HuH-7 (cell line): ENCODE results near the gene COMMD10.

ENCODE experiments used
- DNase-seq: peaks from one replicate; pipeline ENCODE4 v3.0.0; 2011; ENCODE audit warnings: low spot score

Gene COMMD10

DNA sequence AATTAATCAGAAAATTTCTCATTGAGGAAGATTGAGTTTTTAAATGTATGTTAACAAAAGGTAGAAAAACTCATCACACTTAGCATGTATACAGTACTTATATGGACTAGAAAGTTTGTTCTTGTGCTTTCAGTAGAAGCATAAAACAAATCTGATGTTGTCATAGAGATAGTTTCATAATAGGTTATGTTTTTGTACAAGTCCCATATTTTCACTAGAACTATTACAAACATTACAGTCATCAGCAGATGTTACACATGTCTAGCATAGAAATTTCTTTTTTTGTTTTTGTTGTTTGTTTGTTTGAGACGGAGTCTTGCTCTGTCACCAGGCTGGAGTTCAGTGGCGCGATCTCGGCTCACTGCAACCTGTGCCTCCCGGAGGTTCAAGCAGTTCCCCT is 131.4 kb downstream of the COMMD10 start:
- DNase-seq = no peak

DNA sequence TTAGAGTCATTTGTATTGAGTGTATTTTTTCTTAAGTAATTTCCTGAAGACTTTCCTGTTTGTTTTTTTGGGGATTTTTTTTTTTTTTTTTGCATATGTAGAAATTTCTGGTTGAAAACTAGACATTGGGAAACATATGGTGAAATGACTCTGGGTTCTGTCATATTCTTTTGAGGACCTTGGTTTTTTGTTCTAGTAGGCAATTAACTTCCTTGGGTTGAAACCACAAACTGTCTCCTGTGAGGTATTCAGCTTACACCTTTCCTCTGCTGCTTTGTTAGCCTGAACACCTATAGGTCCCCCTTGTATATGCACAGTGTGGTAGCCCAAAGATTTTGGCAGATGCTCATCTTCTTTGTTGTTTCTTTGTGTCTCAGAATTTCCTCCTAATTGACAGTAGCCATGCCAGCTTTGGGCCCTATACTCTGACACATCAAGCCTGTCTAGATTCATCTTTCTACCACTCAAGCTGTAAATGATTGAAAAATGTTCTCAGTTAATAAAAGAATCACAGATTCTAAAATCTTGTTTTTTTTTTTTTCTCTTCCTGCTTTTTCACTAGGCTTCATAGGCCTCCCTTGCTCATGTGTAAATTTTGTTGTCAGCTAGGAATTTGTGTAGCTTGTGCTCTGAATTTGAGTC is 140.6 kb downstream of the COMMD10 start:
- DNase-seq = no peak

DNA sequence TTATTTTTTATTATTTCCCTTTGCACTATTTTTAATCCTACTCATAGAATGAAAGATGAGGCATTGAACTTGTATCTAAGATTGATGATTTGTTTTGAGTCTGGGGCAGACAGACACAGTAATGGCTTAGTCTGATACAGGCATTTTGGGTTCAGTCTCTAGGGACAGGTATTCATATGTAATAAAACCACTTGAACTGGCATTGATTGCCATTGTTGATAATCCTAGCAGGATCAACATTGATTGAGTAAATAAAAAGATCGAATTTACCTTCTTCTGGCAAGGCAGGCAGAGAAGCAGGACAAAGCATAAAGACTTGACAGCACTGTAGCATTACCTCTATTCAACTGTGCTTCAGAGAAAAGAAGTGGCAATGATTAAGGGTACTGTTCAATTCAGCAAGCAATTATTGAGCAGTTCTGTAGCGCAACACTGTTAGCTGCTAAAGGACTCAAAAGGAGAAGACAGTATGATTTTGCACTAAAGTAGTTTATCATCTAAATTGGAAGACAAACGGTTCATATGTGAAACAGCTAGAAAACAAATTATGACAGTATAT is 144.4 kb downstream of the COMMD10 start:
- DNase-seq = no peak

DNA sequence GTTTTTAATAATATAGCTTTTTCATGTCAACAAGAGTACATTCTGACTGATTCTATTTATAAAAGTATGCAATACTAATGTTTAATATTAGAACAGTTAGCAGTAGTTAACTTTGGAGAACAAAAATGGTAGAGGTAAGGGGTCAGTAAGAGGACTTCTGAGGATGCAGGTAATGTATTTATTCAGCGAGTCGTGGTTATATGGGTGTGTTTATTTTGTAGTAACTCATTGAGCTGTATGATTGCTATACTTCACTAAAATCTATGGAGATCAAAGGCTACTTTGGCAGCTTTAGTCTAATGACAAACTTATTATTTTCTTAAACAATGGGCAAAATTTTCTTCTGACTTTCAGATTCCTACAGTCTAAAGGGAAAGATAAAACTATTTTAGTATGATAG is 146.5 kb downstream of the COMMD10 start:
- DNase-seq = no peak

DNA sequence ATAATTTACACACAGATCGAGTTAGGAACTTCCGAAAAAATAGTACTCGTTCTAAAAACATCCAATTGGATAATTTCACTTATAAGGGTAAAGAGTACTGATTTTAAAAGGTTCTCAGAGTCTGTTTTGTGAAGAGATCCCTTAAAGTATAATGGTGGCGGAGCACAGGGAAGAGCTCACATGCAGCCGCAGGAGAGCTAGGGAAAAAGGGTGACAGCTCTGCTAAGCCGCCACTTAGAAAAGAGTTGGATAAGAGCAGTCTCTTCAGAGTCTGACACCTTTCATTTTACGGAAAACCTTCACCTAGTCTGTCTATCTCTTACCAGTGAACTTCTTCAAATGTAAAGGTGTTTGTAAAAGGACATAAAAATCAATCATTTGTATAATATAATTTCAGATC is 149.9 kb downstream of the COMMD10 start:
- no peak for DNase-seq

DNA sequence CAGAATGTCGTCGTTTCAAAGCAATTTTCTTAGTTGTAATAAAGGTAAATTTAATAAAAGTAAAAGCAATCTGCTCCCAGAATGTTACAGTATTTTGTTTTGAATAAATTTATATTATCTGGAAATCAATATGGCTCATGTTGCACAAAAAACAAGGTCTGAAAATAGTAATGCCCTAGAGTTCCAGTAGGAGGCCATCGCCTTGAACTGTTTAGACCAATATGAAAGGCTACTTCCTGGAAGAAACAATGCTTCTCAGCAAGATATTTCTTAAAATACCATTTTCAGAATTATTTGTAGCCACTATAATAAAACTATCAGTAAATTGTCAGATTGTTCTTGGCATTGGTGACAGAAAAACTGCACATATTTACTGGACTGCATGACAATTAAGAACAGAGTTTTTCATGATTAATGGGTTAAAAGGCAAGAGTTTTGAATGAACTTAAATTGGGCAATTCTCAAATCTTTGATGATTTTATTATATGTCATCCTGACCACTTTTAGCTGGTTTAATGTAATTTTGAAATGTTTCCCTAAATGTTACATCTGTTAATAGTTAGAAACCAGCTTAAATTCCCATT is 153.2 kb downstream of the COMMD10 start:
- no peak for DNase-seq

DNA sequence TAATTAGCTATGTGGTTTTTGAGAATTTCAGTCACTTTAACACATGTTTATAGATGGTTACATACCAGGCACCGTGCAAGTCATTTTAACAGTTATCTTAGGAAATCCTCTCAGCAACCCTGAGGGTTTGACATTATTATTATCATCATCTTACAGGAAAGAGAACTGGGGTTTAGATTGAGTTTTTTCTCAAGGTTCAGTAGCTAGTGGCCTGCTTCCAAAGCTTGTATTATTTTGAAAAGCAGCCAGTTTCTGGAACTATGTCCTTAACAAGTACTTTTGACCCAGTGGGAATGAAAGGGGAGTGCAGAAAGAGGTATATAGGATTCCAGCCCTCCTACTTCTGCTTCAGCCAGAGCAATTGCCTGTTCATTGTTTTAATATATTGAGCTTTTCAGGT is 157.5 kb downstream of the COMMD10 start:
- no peak for DNase-seq

DNA sequence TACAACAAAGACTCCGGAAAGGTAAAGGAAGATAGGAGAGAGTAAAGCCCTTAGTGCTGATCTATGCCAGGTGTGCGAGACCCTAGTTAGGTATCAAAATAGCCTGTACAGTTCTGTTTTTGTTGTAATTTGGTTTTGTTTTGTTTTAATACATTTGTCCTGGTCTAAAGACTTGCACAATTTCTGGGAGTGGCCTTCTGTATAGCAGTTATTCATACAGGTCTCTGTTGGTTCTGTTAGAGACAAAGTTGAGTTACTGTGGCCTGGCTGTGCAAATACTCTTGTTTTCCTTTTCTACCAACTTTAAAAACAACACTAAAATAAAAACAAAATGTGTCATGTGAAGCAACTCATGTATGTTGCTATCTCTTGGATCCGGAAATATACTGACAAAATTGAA is 163.6 kb downstream of the COMMD10 start:
- DNase-seq = no peak

DNA sequence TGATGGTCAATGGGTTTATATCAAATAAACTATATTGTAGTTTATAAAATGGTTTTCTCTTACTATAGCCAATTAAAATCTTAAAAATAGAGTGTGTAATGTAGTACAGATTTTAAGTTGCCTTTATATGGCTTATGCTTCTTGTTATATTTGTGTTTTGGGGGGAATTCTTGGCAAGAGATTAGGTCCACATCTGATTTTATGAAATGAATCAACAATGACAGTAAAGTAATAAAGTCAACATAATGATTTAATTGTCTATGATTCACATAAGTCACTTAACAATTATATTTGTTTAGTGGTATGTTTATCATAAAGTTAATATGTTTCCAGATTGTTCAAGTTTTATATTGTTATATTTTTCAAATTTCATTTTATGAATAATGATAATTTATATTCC is 164.8 kb downstream of the COMMD10 start:
- DNase-seq = no peak

DNA sequence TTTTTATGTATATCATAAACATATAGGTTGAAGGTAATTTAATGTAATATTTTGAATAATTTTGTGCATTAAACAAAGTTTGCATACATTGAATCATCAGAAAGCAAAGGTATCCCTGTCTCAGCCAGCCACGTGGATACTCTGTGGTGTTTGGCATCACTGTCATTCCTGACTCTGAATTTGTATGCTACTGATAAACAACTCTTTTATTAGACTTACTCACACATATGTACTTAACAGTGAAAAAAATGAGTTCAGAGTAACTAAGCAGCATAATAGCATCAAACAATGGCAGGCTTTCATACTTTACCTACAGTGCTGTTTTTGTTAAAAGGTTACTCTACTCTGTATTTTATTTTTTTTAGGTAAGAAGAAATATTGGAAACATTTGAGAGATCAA is 171.9 kb downstream of the COMMD10 start:
- DNase-seq = no peak

DNA sequence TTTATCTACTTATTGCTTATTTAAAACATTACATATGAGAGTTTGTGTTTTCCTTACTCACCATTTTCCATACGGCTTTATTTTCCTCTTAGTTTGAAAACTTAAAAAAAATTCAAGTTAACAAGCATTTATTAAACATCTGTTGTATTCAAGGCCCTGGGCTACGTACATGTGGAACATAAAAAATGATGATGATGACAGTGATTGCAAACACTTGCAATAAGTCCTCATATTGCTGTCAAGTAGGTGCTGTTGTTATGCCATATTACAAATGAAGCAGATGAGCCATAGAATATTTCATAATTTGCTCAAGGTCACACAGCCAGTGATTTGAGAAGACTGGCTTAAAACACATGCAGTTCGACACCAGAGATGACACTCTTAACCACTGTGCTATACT is 180.6 kb downstream of the COMMD10 start:
- DNase-seq = no peak

DNA sequence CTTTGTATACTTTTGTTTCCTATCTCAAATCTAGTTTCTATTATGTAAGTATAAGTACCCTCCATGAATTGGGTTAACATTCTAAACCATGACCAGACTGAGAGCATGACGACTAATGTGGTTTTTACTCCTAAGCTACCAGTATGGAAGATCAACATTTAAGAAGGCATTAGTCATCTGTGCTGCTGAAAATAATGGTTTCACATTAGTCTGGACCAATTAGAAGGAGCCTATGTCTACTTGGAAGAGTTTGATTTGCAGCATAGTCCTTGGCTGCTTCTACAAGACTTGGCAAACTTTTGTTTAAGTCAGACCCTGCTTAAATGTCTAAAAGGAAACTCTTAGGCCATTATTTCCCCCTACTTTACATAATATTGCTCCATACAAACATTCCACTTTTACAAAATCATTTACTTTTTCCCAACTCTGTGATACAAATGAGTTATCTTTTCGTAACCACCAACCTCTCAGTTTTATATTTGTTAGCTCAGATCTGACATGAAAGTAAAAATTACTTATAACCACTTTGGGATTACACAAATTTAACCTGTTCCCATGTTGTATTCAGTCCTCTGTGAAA is 186.7 kb downstream of the COMMD10 start:
- DNase-seq = no peak

DNA sequence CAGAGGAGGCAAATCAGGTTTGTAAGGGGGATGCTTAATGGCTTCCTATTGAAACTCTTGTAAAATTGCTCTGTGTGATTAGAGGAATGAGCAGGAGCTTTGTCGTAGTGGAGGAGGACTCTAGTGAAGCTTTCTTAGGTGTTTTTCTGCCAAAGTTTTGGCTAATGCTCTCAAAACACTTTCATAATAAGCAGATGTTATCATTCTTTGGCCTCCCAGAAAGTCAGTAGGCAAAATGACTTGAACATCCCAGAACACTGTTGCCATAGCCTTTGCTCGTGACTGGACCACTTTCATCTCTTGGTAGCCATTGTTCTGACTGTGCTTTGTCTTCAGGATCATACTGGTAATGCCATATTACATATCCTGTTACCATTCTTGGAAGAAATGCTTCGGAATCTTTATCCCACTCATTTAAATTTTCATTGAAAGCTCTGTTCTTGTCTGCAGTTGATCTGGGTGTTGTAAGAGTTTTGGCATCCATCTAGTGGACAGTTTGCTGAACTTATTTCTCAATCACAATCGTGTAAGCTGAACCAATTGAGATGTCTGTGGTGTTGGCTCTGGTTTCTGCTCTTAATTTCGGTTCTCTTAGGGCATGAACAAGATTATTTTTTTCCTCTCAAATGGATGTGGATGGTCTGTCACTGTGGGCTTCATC is 187.6 kb downstream of the COMMD10 start:
- DNase-seq = no peak

DNA sequence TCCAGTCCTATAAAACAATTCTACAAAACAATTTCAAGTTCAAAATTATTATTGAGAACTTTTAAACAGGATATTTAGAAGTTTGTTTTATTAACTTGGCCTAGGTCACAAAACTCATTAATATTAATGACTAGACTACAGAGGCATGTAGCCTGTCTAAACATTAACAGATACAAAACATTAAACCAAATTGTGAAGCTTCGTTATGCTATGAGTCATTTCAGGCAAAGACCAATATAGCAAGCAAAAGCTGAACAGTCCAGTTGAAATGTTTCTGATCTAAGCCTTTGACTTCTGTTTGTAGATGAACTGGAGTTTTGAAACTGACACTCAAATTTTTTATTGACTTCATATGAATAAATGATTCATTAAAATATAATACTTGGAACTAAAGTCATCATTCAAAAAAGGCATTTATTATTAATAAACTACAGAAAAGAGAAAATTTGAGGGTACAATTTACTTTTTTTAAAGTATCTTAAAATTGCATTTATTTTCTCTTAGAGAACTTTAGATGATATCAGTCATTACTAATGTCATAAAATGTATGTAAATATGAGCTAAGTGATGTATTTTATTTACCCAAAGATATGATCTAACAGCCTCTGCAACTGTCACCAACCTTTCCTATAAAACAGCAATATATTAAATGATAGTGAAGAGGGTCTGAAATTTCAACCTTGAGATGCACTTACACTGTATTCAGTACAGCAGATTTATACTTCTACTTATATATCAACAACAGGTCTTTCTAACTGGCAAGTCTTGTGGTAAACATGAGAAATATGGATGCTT is 188.8 kb downstream of the COMMD10 start:
- DNase-seq = no peak

DNA sequence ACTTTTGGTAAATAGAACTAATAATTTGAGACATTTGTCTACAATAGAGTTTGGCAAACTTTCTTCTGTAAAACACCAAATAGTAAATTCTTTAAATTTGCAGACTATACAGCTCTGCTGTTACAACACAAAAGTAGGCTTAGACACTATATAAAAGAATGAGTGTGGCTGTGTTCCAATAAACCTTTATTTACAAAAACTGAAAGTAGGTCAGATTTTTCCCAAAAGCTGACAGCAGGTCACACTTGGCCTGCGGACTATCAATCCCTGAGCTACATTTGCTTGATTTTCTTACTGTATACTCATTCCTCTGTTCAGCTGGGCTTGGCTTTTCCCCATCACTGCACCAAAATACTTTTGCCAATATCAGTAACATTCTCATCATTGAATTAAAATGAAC is 189.4 kb downstream of the COMMD10 start:
- DNase-seq = no peak

DNA sequence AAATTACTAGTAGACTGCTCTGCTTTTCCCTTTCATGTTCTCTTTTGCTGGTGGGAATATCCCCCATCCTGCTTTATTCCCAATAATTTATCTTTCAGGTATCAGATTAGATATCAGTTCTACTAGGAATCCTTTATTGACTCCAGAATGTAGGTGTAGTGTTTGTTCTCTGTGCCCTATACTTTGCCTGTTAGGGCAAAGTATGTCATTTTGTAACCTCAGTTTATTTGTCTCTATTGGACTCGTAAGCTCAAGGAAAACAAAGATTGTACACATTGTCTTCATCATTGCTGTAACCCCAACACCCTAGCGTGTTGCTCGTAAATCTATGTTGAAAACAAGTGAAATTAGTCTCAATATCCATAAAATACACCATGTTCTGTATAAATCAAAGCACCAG is 190.5 kb downstream of the COMMD10 start:
- no peak for DNase-seq

DNA sequence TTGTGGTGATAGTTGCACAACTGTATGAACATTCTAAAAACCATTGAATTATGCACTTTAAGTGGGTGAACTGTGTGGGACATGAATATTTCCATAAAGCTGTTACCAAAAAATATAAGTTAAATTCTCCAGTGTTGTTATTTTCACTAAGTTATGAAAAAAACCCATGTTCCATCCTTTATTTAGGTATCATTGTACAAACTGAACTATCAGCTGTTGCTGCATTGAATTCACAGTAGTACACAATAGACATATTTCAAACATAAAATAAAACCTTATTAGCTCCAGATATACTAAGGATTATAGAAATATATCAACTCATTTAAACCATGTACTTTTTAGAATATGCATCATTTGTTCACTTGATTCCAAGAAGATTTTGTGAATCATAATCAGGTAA is 192.1 kb downstream of the COMMD10 start:
- no peak for DNase-seq

DNA sequence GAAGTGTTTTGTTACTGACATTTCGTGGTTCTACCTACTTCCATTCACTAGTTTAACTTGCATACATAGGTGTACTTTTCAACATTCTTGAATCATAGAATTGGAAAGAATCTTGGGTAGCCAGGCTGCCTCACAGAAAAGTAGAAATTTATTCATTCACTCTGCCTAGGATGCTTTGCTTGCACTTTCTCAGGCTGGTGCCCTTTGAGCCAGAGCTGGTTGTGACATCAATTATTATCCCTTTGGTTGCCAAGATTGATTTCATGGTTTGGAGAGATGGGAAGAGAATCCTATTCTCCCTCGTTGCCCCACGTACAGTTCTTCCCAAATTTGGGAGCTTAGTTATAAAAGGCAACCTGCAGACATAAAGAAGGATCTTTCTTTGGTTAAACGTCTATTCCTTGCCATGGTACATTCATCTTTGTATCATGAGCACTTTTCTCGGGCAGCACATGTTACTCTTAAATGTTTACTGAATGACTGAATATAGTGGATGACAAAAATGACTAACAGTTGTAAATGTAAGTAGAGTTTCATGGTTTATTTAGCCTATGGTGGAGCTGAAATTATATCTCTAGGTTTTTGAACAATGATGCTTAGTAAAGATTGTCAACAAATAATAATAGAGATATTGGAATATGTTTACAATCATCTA is 195.5 kb downstream of the COMMD10 start:
- DNase-seq = no peak

DNA sequence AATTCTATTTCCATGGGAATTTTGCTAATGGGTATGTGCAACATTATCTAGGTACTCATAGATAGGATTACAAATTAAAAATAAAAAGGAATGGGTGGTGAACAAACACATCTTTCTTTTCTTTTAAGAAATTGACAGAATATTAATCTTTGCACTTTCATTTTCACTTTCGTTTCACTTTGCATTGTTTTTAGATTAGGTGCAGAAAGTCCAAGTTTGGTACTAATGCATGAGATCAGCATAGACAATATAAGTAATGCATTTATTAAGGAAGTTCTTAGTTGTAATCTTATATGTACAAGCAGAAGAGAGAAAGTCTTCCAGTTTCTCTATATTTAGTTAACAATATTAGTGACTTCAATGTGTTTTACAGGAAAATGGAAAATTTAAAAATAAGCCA is 196.5 kb downstream of the COMMD10 start:
- no peak for DNase-seq

DNA sequence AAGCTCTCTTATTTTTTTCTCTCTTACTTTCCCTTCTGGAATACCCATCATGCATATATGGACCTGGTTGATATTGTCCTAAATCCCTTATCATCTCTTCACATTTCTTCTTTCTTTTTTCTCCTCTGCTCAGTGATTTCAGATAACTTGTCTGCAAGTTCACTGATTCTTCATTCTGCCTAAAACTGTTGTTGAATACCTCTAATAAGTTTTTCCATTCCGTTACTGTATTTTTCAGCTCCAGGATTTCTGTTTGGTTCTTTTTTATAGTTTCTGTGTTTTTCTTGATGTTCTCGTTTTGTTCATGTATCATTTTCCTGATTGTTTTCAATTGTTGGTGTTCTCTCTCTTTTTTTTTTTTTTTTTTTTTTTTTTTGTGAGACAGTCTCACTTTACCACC is 203.7 kb downstream of the COMMD10 start:
- DNase-seq = no peak

DNA sequence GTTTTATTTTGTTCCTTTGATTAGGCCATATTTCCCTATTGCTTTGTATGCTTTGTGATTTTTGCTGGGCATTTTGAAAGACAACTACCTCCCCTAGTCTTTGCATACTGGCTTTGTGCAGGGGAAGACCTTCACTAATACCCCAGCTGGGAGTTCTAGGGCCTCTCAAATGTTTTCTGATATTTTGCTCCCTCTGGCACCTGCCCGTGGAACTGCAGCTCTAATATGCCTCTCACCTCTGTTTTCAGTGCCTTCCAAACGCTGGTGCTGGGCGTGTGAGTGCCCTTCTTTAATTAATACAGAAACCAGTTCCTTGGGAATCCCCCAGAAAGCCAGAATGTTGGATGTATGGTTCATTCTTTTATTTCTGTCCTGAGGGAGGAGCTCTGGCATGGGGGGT is 204.5 kb downstream of the COMMD10 start:
- no peak for DNase-seq

DNA sequence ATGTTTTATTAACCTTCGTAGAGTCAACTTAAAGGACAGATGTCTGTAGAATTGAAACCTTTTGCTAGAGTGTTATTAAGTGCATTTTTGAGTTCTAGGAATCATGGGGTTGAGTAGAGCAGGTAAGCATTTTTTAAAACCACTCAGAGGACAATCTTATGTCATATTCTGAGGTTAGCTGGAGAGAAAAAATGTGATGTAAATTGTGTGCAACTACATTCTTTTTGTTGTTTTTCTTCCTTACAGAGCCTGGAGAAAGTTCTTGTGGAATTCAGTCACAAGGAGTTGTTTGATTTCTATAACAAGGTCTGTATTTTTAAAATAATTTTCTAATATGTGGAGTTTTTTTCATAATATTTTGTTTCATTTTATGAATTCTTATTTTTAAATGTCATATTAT is 206.4 kb downstream of the COMMD10 start:
- DNase-seq = no peak
